HG03521 (cell line): ENCODE data around the gene DCAF5.
"Not testable (repeated sequence)": the region's sequence is repeated elsewhere in the genome, so short reads cannot be mapped to it uniquely, and the experiment has no call there.

Experiments
- ATAC-seq: cut with Tn5 transposase; IDR thresholded peaks from one replicate; pipeline ENCODE4 v1.9.1; 2021; ENCODE audit warnings: mild to moderate bottlenecking, moderate library complexity; ENCODE audit not compliant: unreplicated experiment

The DCAF5 gene

DNA sequence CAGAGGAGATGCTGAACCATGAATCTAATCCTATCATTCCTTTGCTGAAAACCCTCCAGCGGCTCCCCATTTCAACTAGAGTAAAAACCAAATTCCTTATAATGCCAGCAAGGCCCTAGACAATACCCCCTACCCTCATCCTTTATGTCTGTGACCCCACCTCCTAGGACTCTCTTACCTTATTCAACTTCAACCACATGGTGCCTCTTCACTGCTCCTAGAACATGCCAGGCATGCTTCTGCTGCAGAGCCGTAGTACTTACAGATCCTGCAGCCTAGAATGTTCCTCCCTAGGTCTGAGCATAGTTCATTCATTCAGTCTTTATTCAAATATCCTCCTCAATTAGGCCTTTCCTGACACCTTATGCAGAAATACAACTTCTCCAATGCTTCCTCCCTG lies 54.9 kb downstream of the DCAF5 start:
- no peak for ATAC-seq

DNA sequence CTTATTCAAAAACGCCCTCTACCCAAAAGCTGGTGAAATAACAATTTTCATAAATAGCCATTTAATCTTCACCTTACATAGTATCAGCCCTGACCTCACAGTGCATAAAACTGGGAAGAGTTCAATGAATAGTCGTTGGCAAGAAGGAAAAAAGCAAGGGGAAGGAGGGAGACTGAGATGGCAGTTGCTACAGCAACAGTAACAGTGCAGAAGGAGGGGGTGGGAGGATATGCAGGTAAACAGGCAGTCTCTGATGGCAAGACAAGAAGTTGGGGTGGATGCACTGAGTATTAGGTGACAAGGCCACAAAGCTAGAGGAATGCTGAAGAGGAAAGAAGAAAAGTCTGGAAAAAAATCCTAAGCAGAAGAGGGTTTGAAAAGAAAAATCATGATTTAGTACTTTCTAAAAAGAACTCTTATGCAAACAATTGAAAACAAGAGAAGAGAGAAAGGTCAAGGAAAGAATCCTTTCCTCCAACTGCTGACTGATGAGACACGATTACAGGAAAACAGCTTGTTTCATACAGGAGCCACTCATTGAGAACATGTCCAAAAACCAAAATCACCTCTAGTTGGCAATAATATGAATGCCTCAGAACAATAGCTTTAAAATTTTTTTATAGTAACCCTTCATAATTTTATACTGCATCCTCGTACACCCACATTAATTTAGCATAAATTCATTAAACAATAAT lies 56.0 kb downstream of the DCAF5 start:
- ATAC-seq, result no peak

DNA sequence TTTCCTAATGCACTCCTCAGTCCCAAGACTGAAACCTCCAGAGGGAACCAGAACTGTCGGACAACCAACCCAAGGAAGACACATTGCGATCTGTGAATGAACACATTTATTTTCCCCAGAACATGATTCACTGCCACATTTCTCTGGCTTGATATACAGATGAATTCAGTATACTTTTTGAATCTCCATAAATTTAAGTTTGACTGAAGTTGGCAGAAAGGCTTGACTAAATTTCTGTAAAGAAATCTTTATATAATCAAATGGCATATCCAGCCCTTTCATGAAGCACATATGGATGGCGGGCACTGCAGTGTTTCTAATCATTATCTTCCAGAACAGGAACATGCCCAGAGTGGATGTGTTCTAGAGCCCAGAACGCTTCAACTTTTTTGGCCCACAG lies 56.7 kb downstream of the DCAF5 start:
- ATAC-seq, result no peak

DNA sequence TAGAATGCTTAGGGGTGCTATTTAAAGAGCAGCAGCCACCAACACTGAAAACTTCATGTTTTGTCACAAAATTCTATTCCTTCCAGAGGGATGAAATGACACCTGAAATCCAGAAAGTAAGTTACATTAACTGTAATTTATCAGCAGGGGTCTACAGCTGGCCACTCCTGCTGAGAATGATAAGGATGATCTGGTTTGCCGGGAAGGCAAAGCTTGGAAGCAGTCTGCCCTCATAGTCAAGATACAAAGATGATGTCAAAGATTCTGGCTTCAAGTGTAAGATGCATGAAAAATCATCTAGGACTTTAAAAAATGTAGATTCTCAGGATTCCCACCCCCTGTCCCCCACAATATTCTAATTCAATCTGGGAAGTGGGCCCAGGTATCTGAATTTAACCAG lies 58.4 kb downstream of the DCAF5 start:
- no peak for ATAC-seq

DNA sequence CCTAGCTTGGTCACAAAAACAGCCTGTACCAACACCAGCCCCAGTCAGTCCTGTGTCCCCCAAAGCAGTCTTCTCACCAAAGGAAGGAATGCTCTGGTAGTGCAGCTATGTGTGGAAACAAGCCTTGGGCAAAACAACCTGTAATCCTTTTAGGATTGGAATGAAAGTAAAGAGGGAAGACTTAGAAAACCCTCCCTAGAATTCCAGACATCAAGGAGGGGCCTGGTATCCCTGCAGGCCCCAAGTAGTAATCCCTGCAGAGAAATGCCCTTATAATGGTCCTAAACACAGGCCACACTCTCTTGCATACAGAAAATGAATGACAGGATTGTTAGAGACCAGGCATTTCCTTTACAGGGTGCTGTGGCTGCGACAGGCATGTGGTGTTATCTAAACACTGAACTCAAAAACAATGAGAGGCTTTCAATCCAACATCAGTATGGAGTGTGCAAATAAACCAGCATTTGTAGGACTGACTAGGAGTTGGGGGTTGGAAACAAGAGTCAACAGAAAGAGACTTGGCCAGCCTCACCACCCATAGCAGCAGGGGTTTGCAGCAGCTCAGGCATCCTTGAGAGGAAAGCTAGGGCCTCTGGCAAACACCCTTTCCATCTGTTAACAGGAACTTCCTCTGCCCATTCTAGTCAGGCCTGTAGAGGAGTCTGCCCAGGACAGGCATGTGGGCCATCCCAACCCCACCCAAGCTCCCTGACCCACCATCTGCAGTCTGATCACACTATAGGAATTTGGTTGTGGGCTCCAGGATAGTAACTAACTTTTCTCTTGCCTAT lies 59.1 kb downstream of the DCAF5 start:
- no peak for ATAC-seq

DNA sequence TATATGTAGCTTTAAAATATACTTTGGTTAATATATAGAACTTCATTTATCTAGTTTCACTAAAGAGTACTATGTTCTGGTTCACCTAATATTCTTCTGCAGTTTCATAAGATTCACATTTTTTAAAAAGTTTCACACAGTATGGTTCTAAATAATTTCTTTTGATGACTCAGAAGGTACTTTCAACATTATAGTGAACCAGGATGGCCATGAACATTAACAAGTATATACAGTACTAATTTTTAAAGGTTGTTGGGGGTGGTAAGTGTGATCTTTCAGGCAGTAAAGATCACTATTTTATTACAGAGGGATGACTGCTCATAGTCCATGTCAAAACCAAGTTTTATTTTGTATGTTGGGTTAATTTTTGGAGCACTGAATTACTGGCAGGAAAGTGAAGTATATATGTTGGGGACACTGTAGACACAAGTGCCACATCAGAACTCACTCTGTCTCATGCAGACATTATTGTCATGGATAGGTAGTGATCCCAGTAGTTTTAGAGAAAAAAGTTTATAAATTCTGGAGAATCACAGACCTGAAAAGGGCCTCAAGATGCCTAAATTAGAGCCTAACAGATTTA lies 60.0 kb downstream of the DCAF5 start:
- ATAC-seq, result no peak

DNA sequence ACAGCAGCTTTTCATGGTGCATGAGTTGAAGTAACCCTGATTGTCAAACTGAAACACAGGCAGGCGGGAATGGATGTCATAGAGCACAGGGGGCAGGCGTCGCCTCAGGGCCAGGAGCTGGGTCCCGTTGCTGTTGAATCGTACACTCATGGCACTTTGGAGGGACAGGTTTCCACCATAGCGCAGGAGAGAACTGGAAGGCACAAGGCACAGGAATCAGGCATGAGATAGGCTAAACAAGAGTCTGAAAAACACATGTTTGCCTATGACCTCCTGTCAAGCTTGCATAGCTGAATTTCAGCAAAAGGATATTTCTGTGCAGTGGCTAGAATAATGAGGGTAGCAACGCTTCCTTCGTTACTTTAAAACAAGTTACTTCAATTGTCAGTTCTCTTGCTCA lies 61.2 kb downstream of the DCAF5 start:
- no peak for ATAC-seq

DNA sequence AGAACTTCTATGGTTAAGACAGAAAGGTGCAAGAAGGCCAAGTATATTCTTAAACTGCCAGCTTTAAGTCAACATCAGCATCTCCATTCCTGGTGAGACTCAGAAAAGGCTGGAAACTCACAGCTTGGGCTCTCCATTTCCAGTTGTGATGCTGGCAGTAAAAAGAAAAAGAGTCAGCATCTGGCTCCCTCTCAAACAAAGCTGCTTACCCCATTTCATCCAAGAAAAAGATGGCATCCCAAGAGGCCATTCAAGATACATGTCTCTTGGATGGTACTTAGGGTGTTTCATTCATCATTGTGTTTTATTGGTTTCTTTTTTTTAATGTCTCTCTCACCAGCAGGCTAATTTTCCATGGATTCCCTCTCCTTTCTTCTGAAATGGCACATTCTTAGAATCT lies 61.9 kb downstream of the DCAF5 start:
- ATAC-seq, result no peak

DNA sequence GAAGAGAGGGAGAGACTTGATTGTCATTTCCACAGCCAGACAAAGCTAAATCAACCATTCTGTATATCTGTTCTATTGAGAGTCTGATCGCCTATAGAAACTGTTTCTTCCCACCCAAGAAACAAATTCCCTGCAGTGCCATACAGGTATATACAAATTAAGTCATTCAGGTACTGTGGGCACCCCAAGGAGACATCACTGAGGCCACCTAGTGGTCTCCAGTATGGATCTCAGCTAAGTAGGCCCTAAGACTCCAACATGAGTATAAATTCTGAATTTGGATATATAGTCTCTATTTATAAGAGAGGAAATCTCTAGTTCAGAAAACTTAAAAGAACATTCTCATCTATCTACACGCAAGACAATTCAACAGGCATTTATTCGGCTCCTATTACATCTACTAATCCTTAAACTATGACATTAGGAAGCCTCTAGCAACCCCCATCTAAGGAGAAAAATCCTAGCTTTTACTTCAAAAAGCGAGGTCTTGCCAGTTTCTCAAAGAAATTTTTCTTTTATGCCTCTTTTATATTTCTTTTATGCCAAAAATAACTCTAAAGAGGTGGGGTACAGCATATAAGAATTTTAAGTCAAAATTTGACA lies 62.6 kb downstream of the DCAF5 start:
- no peak for ATAC-seq

DNA sequence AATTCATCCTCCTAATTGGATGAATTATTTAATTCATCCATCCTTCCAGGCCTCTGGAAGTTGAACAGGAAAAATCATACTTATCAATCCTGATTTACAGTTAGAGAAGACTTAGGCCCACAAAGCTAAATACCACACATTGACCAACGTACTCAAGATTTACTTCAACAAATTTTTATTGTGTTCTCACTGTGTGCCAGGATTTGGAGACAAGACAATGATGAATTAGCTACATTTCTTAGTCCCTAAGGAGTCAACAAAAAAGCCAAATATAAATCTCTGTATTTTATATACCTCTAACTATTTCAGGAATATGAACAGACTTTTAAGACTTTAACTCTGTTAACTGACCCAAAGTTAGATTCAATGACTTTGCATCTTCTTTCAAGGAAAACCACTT lies 63.9 kb downstream of the DCAF5 start:
- no peak for ATAC-seq

DNA sequence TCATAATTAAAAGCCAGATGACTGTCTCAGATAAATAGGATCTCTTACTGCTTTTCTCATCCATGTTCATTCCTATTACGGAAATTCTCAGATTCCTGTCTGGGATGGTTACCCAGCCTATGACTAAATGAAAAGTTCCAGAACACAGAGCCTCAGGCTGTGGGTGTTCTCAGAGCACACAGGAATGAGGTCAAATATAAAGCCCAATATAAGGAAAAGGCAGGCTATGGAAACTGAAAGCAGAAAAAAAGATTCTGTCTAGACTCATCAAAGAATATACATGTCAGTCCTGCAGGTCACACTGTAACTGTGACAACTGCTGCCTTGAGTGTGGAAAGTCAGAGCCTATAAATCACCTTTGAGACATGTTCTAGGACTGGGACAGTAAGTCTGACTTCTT lies 64.3 kb downstream of the DCAF5 start:
- ATAC-seq, result no peak

DNA sequence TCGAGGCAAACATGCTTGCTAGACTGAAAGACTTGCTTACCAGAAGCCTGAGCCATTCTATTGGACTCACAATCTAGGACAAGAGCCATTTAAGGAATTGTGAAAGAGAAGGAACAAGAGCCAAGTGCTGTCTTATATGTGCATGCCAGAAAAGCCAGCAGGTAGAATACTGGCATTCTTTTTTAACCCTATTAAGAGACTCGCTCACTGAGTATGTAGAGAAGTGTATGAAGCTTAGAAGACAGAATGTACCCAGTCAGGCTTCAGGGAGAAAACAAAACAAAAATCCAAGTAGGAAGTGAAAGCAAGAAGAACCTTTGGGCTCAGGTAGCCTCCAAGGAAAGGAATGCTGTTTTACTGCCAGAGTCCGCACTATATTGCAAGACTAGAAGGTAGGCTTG lies 65.9 kb downstream of the DCAF5 start:
- no peak for ATAC-seq

DNA sequence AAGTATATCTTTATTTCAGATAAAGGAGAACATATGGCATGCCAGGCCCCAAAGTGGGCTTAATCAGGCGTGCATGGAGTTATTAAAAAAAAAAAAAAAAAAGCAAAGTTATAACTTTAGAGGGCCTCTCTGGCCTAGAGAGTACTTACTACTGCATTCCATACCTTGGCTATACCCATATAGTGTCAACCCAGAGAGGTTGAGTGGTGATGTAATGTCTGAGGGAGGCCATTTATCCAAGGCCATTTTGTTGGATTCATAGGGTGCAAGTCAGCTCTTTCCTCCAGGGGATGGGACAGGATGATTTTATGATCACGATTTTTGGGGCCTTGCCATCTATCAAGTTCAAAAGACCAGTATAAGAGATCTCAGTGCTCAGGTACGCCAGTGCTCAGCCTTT lies 66.4 kb downstream of the DCAF5 start:
- no peak for ATAC-seq

DNA sequence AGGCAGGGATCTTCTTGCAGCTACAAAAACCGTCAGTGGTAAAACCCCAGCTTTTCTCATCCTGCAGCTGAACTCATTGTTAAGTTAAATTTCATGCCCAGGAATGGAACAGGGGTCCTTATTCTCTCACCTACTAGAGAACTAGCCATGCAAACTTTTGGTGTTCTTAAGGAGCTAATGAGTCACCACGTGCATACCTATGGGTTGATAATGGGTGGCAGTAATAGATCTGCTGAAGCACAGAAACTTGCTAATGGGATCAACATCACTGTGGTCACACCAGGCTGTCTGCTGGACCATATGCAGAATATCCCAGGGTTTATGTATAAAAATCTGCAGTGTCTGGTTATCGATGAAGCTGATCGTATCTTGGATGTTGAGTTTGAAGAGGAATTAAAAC lies 68.9 kb downstream of the DCAF5 start:
- ATAC-seq, result no peak

DNA sequence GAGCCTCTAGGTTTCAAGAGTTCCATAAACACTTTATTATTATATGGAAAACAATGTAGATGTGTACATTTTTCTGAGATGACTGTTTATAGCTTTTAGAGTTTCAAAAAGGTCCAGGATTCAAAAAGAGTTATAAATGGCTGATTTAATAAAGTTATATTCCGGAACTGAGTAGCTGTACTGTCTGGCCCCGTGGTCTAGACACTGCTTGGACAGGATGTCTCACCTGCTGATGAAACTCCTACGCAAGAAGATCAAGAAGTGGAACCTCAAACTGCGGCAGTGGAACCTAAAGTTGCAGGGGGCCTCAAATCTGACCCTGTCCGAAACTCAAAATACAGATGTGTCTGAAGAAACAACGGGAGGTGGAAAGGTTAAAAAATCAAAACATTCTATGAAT lies 69.7 kb downstream of the DCAF5 start:
- ATAC-seq, result no peak

DNA sequence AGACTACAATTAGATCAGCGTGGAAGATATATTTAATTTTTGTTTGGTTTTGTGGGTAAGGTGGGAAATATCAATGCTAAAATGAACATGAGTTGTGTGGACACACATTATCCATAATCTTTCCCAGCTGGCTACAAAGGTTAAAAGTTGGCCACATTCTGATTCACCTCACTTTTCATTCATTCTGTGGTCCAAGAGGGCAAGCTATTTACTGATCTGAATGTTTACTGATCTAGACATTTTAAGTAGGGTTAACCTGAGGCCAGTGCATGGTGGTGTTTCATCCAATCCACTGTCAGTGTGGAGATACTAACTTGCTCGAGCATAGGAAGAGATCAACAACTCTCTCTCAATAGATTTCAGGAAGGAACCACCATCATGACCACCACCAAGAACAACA lies 71.6 kb downstream of the DCAF5 start:
- no peak for ATAC-seq

DNA sequence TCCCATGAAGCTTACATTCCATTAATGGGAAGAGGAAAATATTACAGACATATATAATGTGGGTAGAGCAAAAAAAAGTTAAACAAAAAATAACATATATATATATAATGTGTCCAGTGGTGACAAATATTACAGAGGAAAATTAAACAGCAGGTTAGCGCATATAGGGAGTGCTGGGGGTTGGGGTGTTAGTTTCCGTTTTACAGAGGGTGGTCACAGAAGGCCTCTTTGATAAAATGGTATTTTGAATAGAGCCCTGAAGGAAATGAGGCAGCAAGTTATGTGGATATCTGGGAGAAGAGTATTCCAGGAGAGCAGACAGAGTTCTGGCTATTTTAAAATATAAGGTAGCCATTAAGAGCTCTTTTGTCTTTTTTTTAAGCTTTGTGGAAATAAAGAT lies 73.2 kb downstream of the DCAF5 start:
- ATAC-seq, result no peak

DNA sequence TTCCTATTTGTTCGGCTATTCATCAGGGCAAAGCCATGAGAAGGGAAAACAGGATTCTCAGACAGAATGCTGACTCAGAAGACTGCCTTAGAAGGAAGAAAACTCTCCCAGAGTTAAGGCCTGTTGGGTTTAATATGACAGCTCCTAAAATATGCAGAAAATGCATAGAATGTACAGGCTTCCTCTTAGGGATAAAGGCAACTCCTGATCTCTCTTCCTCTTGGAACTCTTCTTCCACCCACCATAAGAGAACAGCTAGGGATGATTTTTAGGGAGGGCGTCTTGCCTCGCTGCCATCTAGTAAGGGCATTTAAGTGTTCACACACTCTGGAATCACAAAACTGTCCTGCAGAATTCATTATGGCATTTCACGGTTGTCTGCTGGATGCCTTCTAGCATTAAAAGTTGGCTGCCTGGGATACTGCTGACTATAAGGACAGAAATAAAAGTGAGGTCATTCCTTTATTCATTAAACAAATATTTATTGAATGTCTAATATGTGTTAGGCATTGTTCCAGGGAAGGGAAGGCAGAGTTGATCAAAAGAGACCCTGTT lies 73.7 kb downstream of the DCAF5 start:
- ATAC-seq, result no peak

DNA sequence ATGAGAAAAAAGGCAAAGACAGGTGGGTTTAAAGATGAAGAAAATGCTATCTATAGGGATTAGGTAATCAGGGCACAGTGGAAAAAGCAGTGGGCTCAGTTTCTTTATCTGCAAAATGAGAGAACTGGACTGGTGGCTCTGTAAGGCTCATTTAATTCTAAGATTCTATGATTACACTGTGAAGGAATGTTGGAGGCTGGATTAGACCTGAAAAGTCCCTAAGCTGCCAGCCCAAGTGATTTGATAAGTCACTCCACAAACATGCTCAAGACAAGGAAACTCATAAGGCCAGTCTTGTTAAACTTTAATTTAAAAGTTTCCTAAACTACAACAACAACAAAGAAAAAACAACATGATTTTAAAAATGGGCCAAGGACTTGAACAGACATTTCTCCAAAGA lies 75.1 kb downstream of the DCAF5 start:
- no peak for ATAC-seq

DNA sequence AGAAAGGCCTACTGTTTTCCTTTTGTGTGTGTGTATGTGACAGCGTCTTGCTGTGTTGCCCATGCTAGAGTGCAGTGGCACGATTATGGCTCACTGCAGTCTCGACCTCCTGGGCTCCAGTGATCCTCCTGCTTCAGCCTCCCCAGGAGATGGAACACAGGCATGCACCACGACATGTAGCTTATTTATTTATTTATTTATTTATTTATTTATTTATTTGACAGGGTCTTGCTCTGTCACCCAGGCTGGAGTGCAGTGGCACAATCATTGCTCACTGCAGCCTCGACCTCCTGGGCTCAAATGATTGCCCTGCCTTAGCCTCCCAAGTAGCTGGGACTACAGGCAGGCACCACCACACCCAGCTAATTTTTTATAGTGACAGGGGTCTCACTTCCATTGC lies 75.7 kb downstream of the DCAF5 start:
- not testable (repeated sequence) for ATAC-seq

DNA sequence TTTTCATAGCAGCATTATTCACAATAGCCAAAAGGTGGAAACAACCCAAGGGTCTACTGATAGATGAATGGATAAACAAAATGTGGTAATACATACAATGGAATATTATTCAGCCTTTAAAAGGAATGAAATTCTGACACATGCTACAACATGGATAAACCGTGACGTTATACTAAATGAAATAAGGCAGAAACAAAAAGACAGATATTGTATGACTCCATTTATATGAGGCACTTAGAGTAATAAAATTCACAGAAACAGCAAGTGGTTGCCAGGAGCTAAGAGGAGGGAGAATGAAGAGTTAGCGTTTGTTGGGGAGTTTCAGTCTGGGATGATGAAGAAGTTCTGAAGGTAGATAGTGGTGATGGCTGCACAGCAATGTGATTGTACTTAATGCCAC lies 76.6 kb downstream of the DCAF5 start:
- ATAC-seq, result no peak

DNA sequence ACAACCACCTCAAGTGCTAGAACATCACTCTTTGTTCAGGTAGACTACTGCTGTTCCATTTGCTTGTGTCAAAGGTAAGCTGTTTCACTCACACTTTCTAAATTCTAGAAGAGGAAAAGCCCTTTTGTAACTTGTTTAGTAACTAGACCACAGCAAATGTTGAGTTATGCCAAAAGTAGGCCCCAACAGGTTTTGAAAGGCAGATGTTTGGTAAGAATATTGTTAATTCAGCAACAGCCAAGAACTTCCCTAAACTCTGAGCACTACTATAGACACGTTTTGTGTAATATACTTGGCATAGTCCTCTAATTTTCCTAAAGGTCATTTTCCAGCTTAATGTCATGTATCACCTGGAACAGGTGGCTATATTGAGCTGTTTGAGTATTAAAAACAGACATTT lies 79.0 kb downstream of the DCAF5 start:
- no peak for ATAC-seq
